Regular cardiac myocyte (primary cell): Measurements from ENCODE around the gene SMIM32. TPM values are rescaled to one million over a fixed set of nuclear protein-coding genes. Genes with fewer than 3 reads are reported as not detected.

ENCODE experiments used
- total RNA-seq: library from RNA; depleted of rRNA; stranded (reverse); fragments of >200 nt; gene quantifications from 2 replicates; pipeline ENCODE4 v1.2.3, GENCODE V29; 2014

SMIM32 gene
- total RNA-seq: under 0.01 TPM in 1 of 2 replicates, not detected in the other

GRCh38 chr5:136192526-136193321 is at the start of gene SMIM32:
Gene SMIM32, minus strand, starts transcription at chr5:136193162. Its CDS starts 638 bp downstream, at chr5:136192524.

Other genes with a start within 250 kb of the SMIM32 start
- gene LECT2, start 238.2 kb downstream of the SMIM32 start, total RNA-seq: not detected in 2 replicates
- gene TGFBI, start 164.2 kb downstream of the SMIM32 start, total RNA-seq: 601 and 2,751 TPM in 2 replicates
- gene SMAD5, start 60.3 kb downstream of the SMIM32 start, total RNA-seq: 48.2 and 49.7 TPM in 2 replicates
- gene TRPC7, start 172.4 kb upstream of the SMIM32 start, total RNA-seq: not detected in 2 replicates